HG03520 (cell line): Measurements from ENCODE around the gene MAPRE2.

Experiments used
- ATAC-seq: cut with Tn5 transposase; IDR thresholded peaks from one replicate; pipeline ENCODE4 v1.9.1; 2021; ENCODE audit warnings: mild to moderate bottlenecking, moderate library complexity; ENCODE audit not compliant: unreplicated experiment

The MAPRE2 gene

DNA sequence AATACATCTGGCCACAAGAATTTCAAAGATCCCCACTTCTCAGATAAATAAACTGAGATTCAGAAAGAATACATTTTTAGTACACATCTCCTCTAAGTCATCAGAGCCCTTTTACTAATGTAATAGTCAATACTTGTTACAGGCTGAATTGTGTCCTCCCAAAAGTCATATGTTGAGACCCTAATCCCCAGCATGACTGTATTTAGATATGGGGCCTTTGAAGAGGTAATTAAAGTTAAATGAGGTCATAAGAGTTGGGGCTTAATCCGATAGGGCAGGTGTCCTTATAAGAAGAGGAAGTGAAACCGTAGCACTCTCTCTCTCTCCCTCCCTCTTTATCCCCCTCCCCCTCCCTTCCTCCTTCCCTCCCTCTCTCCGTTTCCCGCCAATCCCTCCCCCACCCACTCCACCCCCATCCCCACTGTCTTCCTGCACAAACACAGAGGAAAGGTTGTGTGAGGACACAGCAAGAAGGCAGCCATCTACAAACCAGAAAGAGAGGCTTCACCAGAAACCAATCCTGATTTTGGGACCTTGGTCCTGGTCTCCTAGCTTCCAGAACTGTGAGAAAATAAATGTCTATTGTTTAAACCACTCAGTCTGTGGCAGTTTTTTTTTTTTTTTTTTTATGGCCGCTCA, 133.0 kb downstream of the MAPRE2 start:
- ATAC-seq = peak; percentile 90

DNA sequence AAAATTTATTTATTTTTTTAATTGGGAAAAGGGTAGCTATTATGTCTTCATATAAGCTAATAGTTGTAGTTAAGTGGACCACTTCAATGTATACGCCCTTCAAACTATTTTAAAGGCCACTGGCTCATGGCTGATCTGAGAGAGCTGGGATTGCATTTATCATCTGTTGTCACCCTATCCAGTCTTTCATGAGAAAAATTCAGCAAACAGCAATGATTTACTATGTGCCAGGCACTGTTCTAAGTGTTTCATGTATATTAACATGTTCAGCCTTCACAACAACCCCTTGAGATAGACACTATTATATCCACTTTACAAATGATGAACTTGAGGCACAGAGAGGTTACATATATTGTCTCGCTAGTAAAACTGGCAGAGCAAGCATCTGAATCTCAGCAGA, 133.5 kb downstream of the MAPRE2 start:
- ATAC-seq = no peak

DNA sequence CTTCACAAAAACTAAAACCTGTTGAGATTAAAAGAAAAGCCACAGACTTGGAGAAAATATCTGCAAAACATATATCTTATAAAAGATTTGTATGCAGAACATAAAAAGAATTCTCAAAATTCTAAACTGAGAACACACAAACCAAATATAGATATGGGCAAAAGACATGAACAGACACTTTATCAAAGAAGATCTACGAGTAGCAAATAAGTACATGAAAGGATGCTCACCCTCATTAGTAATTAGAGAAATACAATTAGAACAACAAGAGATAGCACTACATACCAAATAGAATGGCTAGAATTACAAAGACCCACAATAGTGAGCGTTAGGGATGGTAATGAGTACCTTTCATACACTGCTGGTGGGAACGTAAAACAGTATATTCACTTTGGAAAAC, 135.7 kb downstream of the MAPRE2 start:
- no peak for ATAC-seq

DNA sequence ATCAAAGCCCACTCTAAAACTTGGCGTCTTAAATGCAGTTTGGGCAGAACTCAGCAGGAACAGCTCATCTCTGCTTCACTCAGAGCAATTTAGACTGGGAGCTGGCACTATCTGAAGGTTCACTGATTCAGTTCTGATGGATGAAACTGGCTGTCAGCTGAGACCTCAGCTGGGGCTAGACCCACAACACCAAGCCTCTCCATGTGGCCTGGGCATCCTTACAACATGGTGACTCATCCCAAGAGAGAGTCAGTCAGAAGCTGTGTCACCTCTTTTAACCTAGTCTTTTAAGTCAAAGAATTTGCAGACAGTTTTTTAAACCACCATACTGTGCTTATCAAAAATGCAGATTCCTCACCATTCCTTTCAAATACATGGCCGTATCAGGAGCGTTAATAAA, 137.0 kb downstream of the MAPRE2 start:
- ATAC-seq = no peak

DNA sequence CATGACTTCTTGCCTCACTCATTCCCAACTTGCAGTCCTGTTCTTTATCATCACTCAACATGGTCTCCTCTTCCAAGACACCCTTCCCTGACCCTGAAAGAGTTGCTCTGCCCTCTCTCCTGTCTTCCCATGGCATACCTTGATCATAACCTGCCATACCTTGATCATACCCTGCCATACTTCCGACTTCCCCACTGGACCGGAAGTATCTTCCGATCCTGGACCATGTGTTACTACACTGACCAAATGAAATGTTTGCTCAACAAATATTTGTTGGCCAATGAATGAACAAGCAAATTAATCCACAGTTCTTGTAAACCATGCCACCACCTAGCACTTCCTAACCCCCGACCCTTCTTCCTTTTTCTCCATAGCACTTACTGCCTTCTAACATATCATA, 138.7 kb downstream of the MAPRE2 start:
- no peak for ATAC-seq

DNA sequence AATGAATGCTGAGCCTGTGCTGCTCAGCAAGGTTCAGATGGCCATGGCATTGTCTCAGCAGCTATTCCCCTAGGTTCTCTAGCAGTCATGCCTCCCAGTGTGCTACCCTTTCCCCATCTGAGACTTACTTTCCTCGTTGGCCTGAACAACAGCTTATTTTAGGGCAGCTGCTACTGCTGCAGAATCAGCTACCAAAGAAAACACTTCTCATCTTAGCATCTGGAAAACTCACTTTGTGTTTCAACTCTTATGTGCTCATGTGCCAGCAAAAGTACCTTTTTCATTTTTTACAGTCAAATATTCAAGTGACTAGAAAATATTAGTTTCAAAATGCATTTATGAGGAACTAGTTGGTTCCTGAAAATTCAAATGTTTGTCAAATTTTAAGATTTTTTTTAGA, 139.2 kb downstream of the MAPRE2 start:
- ATAC-seq = no peak

DNA sequence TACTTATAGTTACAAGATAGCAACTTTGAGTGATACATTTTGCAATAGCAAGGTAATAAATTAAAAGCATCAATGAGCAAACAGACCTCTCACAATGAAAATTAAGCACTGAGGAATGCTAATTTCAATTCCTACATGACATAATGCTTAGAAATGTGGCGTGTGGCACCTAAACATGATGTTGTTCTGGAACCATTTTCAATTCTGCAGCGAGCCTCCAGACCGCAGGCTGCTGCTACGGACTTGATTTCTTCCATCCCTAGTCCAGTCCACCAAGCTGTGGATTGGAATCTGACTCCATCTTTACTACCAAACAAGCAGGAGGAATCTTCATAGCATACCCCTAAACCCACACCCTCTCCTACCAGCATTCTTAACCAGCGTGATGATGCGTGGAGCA, 140.9 kb downstream of the MAPRE2 start:
- ATAC-seq = no peak

DNA sequence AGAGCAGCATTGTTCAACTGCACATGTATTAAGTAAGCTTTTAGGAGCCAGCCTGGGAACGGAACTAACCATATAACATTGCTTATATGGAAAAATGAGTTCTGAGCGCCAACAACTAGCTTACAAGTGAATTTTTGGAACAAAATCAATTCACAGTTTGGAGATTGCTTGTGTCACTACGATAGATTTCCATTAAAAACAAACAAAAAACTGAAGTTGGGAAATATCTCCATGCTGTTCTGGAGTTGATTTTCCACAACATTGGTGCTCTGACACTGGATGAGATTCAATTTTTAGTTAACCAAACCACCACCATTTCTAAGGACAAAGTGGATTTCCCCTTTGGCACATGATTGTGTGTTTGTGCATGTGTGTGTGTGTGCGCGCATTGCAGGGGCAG, 142.7 kb downstream of the MAPRE2 start:
- ATAC-seq = no peak

DNA sequence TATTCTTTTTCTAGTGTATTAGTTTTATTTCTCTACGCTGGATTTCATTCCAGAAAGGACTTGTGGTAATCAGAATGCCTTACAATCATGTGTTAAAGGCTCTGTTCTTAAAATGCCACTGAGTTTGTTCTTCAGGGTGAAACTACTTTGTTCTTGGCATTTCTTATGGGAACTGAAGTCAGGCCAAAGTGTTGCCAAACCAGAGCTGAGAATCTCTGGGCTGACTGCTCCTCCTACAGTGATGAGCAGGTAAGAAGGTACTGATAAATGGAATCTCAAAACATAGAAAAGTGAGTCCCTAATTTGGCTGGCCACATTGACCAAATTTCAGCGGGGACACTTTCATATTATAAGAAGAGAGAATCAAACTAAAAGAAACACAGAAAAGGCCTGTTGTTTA, 144.6 kb downstream of the MAPRE2 start:
- no peak for ATAC-seq

DNA sequence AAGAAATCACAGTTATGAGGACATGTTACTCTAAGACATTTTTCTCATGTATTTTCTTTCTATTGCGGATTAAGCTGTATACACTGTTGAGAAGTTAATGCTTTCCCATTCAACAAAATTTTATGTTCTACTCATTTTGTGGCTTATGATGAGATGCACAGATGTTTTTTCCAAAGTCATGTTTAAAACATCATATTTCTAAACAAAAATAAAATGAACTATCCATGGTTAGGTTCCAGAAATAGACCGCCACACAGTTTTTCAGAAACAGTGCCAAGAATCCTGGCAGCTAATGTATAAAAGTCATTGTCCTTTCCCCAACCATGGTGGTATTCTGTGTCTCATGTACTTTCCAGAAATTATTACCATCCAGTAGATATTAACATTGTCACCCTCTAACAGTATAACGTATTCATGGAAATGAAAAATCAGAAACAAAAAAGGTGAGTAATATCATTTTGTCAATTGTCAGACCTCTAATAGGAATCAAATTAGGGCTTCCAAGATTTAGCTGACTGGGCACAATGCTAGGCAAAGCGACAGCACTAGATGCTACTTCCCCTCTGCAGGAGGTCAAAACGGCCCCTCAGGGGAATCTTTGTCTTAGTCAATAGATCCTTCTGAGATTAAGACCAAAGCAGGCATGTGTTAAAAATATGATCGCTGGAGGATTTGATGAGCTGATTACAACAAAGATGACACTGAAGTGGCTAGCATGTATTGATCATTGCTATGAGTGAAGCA, 145.2 kb downstream of the MAPRE2 start:
- ATAC-seq = no peak

DNA sequence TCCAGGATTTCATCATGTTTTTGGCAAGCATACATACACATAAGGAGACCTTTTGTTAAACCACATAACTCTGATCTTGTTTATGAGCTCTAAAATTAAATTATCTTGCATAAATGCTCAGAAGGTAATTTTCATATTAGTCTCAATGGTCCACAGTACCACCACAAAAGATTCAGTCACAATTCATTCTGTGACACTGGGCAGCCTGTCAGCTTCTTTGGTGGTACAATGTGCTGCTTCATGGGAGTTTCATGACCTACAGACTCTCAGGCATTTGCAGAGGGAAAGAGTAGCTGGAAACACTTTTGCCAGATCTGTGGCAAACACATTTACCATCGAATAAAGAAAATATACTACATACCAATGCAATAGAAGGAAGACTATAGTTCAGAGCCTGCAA, 148.3 kb downstream of the MAPRE2 start:
- ATAC-seq = no peak

DNA sequence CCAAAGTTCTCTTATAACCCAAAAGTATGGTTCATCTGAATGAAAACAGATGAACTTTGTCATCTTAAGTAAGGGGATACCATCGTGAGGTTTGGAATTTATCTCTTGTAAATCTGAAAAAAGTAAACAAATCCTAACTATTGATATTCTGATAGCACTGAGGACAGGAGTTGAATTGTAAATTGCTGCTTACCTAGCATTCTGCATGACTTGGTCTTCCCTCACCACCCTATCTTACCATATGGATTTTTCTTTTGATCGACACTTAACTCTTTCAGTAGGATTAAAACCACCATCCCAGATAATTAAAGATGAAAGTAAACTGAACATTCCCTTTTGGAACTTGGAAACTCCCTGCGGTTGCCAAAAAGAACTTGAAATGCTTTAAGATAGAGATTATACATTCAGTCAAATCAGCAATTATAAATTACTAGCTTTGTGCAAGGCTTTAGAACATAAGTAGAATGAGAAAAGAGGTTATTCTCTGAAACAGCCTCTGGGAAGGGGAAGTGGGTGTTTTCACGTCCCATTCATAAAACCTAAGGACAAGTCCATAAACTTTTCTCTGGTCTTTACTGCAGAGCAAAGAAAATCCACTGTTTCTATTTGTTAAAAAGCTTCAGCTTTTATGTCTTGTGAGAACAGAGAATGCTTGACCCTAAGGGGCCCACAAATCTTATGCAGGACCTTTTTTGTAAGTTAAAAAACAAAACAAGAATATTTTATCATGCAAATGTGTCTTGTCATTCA, 149.9 kb downstream of the MAPRE2 start:
- no peak for ATAC-seq

DNA sequence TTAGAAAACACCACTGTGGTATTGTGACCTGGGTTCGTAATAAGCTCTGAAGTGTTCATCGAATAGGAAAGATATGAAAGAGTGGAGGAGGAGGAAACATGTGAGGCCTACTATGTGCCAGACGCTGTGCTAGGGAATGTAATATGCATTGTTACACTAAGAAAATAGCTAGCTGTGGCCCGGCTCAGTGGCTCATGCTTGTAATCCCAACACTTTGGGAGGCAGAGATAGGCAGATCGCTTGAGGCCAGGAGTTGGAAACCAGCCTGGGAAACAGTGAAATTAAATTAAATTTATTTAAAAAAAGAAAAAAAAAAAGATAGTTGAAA, 150.4 kb downstream of the MAPRE2 start:
- ATAC-seq = no peak

DNA sequence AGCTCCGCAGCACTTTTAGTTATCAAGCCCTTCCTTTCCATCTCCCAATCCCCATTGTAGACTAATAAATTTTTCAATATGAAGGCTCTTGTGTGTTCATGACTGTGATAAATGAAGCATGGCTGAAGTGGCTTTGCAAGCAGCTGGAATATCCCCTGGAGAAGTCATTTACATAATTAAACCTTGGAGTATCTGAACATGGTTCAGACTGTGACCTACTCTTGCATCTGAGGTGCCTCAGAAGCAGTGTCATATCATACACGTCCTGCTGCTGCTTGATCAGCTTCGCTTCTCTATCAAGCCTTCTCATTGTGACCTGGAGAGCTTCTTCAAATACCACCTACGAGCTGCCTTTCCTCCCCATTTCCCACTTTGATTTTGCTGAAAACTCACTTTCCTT, 151.2 kb downstream of the MAPRE2 start:
- ATAC-seq = no peak
